NCI-H2227 (cell line): Measurements from ENCODE around the gene HAUS3.
A peak's percentile ranks its signal among the peaks of the same experiment; 100 is the strongest.
"Not testable (repeated sequence)": the region's sequence is repeated elsewhere in the genome, so short reads cannot be mapped to it uniquely, and the experiment has no call there.

Experiments used
- DNase-seq: peaks from one replicate; lab custom pipeline; 2025; ENCODE audit not compliant: unreplicated experiment; lab: John Stamatoyannopoulos, UW

Gene HAUS3

DNA sequence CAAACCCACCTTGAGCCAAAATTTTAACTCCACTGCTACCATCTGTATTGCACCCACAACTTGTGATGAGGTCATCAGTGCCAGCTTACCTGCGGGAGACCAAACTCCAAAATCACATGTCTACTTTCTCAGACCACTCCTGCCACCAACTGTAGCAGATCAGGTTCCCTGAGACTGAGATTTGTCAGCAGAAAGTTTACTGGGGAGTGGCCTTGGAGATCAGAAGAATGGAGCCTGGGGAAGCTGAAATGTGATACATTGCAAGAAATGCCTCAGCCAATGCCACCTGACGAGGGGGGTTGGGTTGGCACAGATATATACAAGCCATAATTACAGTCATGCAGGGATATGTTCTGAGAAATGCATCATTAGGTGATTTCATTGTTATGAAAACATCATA lies 19.1 kb downstream of the HAUS3 start:
- no peak for DNase-seq

DNA sequence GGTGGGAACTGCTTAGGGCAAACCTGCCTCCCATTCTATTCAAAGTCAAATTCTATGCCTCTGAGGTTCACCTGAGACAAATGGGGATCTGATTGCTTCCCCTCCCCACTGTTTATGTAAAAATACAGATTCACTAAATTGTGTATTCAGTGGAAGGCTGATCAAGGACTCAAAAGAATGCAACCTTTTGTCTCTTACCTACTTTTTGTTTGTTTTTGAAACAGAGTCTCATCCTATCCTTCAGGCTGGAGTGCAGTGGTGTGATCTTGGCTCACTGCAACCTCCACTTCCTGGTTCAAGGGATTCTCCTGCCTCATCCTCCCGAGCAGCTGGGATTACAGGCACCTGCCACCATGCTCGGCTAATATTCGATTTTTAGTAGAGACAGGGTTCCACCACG lies 20.5 kb downstream of the HAUS3 start:
- not testable (repeated sequence) for DNase-seq

DNA sequence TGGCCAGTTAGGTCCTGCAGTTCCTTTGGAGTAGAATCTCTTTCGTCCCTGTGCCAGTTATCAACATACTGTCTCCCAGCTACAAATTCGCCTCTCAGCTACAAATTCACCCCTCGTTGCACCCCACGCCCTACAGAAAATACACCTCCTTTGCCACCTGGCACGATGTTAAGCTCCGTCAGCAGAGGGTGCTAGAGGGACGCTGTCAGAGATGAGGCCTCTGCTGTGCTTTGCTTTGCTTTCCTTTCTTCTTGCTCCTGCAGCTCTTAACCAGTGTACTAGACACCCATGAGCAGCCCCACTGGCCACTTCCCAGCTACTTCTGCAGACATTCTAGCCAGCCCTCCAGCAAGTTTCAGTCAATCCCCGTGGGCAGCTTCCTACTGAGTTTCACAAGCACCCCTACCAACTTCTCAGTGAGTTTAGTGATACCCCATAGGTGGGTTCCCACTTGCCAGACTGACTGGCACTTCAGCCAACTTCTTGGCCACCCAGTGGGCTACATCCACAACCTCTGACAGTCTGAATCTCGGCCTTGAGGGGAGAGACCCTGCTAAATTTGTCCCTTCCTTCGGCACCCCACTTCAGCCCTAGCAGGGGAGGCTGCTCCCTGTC lies 21.8 kb downstream of the HAUS3 start:
- DNase-seq: peak; percentile 72

DNA sequence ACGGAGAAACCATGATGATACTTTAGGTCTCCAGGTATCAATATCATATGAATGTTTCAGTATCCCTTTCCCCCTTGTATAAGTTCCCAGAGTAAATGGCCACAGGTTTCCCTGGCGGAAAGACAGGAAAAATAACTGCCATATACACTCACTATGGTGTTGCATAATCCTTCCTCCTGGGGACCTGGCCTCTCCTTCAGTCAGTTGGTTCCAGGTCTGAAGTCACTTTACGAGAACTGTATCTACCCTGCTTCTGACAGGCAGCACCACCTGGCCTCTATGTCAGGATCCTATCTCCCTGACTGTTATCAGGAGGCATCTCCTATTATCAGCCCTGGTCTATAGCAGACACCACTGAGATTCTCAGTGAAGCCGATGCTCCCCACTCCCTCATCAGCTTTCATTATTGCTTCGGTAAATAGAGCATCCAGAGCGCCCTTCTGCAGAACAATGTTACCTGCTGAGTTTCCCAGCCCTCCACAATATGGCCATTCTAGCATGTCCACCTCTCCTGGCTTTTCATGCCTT lies 22.6 kb downstream of the HAUS3 start:
- no peak for DNase-seq

DNA sequence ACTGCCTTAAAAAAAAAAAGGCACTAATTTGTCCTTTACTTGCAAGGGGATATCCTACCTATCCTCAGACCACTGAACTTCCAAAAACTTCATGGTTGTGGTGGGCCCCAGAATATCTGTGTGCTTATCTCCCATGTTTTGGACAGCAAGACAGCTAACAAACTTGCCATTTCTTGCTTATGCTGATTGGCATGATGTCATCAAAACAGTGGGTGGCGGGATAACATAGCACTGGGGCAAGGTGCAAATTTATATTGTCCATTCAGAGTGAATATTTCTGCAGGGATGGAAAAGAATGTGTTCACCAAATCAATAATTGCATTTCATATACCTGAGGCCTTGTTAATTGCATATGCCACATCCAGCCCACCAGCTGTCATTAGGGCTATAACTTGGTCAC lies 23.5 kb downstream of the HAUS3 start:
- DNase-seq: no peak

DNA sequence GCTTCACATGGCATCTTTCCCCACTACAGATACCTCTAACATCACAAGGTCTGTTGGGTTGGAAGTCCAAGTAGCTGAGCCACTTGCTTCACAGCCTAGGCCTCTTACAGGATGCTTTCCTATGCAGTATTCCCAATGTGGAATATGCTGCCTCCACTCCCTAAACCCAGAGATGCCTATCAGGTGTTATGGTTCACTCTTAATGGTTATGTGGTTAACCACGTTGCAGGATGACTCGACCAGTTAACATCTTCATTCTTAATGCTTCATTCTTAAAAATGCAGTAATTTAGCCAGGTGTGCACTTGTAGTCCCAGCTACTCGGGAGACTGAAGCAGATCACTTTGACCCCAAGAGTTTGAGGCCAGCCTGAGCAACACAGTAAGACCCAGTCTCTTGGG lies 24.2 kb downstream of the HAUS3 start:
- no peak for DNase-seq

DNA sequence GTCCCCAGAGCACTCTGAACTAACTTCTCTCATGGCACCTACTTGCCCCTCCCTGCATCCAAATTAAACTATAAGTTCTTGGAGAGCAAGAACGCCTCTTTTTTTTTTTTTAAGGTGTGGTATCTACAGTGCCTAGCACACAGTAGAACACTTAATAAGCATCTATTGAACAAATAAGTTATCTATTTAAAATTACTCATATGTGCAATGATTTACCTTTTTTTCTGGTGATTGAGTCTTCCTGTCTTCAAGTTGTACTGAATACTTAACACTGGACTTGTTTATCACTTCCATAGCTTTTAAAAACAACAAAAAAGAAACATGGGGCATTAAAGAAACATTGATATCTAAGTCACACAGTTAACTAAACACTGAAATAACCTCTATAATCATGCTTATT lies 29.1 kb downstream of the HAUS3 start:
- DNase-seq: no peak

DNA sequence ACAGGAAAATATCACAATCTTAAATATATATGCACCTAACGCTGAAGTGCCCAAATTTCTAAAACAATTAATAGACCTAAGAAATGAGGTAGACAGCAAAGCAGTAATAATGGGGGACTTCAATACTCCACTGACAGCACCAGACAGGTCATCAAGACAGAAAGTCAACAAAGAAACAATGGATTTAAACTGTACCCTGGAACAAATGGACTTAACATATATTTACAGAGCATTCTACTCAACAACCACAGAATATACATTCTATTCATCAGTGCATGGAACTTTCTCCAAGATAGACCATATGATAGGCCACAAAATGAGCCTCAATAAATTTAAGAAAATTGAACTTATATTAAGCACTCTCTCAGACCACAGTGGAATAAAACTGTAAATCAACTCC lies 39.1 kb downstream of the HAUS3 start:
- DNase-seq: not testable (repeated sequence)

DNA sequence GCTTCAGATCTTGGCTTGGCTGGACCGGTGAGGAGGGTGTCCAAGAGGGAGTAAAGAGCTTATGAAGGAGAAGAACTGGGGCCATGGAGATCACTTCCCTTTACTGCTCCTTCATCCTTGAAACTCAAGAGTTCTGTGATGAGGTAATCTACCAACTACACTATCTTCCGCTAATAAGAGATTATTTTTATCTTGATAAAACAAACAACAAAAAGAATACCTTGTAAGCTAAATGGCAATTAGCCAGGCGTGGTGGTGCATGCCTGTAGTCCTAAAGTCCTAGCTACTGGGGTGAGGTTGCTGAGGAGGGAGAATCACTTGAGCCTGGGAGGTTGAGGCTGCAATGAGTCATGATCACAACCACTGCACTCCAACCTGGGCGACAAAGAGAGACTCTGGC lies 47.4 kb downstream of the HAUS3 start:
- DNase-seq: no peak

DNA sequence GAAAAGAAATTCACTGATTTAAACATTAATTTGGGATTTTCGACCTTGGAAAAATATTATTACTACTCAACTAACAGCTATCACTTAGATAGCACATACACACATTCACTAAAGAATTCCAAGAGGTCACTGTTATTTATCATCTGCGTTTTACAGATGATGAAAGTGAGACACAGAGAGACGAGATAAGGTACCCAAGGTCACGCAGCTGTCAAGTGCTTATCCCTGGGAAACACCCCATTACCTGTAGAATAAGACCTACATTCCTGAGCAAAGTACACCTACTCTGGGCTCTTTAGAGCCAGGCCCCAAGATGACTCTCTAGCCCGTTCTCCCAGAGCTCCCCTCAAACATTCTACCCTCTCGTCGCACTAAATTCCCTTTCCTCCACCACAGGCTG lies 48.6 kb downstream of the HAUS3 start:
- DNase-seq: no peak

DNA sequence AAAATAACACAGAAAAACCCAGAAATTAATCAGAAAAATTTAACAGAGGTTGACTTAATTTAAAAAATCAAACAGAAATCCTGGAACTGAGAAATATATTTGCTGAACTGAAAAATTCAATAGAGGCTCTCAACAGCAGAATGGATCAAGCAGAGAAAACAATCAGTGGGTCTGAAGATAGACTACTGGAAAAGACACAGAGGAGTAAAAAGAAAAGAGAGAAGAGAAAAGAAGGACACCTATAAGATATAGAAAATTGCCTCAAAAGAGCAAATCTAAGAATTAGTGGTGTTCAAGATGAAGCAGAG lies 55.1 kb downstream of the HAUS3 start:
- DNase-seq: no peak

DNA sequence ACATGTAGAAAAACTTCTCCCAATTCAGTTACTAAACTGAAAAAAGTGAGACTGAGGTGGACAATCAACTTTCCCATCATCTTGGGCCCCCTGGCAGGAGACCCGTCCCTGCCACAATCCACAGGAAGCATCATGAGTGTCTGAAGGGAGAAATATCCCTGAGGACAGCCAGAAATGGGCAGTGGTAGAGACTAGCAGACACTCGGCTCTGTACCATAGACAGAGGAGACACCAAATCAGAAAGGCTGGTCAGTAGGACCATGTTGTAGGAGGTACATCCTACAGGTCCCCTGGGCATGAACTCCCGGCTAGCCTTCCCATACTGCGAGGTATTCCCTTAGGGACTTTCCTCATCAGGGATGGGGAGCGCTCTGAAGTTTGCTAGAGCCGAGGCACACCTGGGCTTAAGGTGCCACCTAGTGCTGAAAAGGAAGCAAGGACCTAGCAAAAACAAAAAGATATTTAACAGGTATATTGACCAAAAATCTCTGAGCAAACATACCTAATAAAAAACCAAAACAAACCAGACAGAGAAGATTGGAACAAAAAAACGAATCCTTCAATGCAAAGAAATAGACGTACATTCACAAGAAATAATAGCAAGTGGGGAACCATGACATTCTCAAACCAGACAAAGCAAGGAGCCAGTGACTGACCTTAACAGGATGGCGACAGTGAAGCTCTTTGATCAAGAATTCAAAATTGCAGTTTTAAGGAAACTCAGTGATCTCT lies 55.6 kb downstream of the HAUS3 start:
- DNase-seq: no peak

DNA sequence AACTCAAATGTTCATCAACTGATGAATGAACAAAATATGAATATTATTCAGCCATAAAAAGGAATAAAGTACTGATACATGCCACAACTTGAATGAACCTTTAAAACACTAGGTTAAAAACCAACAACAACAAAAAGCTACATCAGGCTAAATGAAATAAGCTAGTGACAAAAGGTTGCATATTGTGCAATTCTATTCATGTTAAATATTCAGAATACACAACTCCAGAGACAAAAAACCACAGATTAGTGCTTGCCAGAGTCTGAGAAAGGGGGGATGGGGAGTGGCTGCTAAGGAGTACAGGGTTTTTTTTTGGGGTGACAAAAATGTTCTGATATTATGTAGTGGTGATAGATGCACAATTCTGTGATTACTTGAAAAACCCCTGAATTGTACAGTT lies 58.5 kb downstream of the HAUS3 start:
- DNase-seq: no peak

DNA sequence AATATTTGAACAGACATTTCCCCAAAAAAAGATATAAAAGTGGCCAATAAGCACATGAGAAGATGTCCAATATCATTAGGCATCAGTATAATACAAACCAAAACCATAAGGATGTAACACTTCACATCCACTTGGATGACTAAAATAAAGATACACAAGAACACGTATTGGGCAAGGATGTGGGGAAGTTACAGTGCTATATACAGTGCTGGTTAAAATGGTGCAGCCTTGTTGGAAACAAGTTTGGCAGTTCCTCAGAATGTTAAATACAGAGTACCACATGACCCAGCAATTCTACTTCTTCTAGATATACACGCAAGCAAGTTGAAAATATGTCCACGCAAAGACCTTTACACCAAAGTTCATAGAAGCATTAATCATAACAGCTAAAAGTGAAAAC lies 58.9 kb downstream of the HAUS3 start:
- DNase-seq: no peak

DNA sequence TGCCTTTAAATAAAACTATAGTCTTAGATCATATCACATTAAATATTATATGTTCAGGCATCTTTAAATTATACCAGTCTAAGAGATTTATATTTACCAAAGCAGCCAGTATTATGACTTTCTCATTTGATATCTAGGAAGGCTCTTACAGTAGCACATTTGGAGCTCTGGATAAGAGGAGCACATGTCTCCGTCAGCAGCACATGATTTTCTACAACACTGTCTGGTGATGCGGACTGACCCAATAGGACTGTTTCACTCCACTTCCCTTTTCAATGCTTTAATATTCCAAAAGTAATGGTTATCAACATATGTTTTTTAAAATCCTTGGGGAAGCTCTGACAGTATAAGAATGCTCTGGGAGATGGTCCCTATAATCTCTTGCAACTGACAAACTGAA lies 61.5 kb downstream of the HAUS3 start:
- DNase-seq: no peak

DNA sequence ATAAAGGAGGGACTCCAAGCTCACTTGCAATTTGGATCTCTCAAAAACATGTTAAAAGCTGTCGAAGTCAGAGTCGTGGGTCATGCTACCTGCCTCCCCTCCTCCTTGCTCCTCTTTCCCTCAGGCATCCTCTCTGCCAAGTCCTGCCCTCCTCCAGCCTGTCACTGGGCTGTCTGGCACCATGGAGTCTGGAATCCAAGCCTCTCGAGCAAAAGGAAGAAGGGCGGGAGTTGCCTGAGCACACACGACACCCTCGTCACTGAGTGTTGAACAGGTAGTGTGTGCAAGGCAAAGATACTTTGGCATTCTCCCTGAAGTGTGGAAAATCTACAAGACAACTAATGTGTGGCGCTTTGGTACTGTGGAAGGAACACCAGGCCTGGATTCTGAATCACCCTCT lies 62.2 kb downstream of the HAUS3 start:
- DNase-seq: no peak

DNA sequence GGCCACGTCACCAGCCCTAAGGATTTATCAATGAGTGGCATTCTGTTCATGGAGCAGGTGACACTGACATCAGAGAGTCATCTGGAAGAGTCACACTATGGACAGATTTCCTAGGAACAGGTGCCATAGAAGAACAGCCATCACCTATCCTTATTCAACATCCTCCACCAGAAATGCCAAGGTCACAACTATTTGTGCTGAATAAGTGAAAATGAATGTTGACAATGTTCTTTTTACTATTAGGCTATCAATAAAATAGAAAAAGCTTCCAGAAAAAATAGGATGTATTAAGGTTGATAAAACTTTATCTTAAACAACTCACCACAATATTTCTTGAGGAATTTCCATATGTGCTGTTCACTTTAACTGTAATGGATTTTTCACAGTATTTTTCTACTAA lies 62.9 kb downstream of the HAUS3 start:
- no peak for DNase-seq
